ENCODE data around the gene CCT8L2.
"Not testable (repeated sequence)": the region's sequence is repeated elsewhere in the genome, so short reads cannot be mapped to it uniquely, and the experiment has no call there.

The CCT8L2 gene, protein sequence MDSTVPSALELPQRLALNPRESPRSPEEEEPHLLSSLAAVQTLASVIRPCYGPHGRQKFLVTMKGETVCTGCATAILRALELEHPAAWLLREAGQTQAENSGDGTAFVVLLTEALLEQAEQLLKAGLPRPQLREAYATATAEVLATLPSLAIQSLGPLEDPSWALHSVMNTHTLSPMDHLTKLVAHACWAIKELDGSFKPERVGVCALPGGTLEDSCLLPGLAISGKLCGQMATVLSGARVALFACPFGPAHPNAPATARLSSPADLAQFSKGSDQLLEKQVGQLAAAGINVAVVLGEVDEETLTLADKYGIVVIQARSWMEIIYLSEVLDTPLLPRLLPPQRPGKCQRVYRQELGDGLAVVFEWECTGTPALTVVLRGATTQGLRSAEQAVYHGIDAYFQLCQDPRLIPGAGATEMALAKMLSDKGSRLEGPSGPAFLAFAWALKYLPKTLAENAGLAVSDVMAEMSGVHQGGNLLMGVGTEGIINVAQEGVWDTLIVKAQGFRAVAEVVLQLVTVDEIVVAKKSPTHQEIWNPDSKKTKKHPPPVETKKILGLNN

GRCh38 chr22:16592710-16593109 is at the start of gene CCT8L2:
CCT8L2 (minus strand) TSS chr22:16592810; CDS start chr22:16592550, 260 bp downstream.
- DNase-seq = not testable (repeated sequence)

- DNase-seq = not testable (repeated sequence)
These were observed 42.8 kb upstream of the CCT8L2 start for GRCh38 chr22:16635442-16635841.

GRCh38 chr22:16634092-16634491 is 41.5 kb upstream of the CCT8L2 start:
- DNase-seq = not testable (repeated sequence)

GRCh38 chr22:16628476-16628875 is 35.9 kb upstream of the CCT8L2 start:
- not testable (repeated sequence) for DNase-seq

- DNase-seq = not testable (repeated sequence)
These were observed 32.4 kb upstream of the CCT8L2 start for GRCh38 chr22:16625018-16625417.

DNA sequence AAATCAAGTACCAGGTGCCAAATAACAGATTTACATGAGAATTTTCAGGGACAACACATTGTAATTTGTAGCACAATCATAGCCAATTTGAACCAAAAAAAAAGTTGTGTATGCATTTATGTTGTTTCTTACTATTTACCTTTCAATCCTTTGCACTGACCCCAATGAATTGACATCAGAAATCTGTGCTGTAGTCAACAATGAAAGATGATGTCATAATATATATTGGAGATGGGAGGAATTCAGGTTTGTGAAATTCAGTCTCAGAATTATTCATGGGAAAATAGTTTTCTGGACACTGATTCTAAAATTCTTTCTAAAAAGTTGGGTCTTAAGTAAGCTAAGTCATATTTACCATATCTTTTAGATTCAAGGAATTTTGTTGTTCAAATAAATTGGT is 31.0 kb upstream of the CCT8L2 start:
- not testable (repeated sequence) for DNase-seq

DNA sequence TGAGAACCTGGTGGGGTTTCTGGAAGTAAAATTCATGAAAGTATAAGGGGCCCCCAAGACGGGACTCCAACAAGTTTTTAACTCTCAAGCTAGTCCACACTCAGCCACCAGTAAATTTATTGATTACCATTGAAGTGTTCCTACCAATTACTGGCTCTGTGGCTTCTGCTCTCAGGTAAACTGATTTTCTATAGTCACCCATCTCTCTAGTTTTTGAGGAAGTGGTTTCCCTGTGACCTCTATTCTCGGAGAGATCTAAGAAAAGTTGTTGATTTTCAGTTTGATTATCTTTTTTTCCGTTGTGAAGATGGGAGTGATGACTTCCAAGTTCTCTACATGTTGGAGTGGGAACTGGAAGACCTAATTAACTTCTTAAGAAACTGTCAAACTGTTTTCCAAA is 24.9 kb upstream of the CCT8L2 start:
- not testable (repeated sequence) for DNase-seq

DNA sequence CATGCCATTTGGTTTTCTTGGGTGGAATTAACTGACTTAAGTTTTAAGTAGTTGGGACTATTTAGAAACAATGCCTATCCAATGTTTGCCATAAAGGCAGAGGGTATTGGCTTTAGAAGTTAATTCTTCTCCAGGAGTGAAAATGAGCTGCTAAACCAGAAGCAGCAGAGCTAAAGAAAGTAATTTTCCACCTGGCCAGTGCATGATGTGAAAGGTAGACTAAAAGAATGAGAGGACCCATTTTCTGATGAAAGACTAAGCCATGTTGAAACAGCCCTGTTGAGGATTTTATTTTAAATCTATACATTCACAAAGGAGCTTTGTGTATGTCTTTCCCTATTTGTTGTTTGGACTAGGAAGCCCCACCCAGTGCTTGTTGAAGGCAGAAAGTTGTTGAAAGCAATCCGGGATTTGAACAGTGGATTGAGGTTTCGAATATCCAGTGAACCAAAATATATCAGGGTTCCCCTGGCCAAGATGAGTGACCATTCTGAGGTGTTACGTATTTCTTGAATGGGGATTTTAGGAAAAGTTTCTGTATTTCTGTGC is 23.9 kb upstream of the CCT8L2 start:
- not testable (repeated sequence) for DNase-seq

- DNase-seq = not testable (repeated sequence)
These were observed 23.1 kb upstream of the CCT8L2 start for GRCh38 chr22:16615606-16616245.

DNA sequence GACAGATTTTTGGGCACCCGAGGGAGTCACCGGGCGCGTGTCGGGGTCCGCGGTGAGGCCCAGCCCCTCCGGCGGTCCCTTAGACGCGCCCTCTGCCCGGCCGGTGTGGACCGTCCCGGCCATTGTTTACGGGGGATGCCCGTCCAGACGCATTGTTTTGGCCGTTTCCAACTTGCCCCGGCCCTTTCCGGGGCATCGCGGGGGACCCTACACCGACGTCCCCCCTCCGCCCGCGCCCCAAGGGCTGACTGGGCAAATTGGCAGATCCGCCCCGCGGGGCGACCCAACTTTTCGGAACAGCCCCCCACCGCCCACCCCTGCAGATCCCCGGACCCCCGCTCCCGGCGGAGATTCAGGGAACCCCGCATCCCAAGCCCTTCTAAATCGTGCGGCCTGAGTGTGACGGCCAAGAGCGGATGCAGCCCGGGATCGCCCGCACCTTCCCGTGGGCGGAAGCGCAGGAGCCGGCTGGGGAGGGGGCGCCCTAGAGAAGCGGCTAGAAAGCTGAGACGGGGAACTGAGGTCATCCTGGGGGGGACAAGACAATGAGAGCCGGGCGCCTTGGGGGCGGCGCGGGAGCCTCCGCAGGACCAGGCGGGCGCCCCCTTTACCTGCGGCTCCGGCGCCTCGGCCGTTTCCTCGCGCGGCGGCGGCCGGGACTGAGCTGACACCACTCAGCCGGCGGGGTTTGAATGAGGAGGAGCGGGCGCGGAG is 17.1 kb upstream of the CCT8L2 start:
- no peak for DNase-seq

DNA sequence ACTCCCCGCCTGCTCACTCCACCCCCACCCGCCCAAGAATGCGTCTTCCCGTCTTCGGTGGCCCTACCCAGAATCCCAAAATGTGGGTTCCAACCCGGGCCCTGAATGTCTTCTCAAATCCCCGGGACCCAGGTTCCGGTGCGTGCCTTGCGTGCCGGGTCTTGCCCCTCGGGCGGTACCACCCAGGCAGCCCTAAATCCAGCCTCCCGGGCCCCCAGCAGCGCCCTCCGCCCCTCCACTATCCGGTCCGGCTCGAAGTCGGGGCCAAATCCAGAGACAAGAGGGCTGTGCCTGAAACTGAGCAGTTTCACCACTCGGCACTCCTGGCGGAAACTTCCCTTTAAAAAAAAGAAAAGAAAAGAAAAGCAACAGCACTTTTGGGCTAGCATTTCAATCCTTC is 16.3 kb upstream of the CCT8L2 start:
- DNase-seq = no peak

DNA sequence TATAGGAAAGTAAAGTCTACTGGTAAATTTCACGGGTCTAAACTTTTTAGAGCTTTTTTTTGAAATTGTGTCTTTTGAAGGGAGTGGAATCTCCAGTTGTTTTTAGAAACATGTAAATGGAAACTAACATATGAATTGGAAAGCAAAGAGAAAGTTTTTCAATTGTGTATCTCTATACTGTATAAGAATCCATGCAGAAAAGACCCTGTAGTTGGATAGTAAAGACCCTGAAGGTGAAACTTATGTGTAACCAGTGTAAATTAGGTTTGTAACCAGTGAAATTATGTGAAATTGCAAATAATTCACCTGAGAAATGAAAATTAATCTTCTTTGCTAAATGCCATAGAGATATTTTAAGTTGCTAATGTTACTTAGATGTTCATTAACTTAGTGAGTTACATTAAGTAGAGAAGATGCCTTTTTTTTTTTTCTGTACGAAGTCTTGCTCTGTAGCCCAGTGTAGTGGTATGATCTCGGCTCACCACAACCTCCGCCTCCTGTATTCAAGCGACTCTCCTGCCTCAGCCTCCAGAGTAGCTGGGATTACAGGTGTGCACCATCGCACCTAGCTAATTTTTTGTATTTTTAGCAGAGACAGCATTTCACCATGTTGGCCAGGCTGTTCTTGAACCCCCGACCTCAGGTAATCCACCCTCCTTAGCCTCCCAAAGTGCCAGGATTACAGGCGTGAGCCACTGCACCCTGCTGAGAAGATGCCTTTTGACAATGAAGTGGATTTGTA is 11.8 kb upstream of the CCT8L2 start:
- not testable (repeated sequence) for DNase-seq

GRCh38 chr22:16603770-16604242 is 11.2 kb upstream of the CCT8L2 start:
- DNase-seq = not testable (repeated sequence)

DNA sequence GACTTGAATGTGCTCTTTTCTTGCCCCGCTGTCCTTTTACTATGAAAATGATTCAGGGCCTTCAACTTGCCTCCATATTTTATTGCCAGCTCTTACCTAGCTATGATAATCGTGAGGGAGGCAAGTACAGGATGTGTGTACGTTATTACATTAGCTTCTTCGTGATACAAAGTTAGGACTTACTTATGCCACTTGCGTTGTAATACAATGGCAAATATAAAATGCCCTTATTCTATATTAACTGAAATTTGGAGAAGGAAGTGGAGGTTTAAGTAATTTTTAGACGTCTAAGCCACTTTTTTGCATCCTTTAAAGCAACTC is 10.8 kb upstream of the CCT8L2 start:
- no peak for DNase-seq

GRCh38 chr22:16602728-16603447 is 10.3 kb upstream of the CCT8L2 start:
- DNase-seq = not testable (repeated sequence)

DNA sequence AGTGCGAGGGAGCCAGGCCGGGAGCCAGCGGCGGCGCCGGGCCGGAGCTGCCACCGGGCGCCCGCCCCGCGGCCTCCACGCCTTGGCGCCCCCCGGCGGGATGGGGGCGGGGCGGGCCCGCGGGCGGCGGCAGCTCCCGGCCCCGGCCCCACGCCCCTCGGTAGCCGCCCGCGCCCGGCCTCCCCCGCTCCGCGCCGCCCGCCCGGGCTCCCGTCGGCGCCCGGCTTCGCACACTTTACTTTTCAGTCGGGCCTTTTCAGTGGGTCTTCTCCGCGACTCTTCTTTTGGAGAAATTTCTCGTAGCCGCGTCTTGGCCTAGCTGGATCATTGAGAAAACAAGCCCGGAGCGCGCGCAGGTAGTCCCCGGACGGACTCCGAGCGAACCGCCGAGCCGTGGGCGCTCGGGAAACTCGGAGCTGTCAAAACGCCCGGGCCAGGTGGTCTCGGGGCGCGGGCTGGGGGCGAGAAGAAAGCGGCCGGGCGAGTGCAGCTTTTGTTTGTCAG is 9.7 kb upstream of the CCT8L2 start:
- DNase-seq = not testable (repeated sequence)

- DNase-seq = peak in 12 of 56 donors; percentile 3 to 45 (median 32)
These were observed 9.0 kb upstream of the CCT8L2 start for GRCh38 chr22:16601437-16602223.

DNA sequence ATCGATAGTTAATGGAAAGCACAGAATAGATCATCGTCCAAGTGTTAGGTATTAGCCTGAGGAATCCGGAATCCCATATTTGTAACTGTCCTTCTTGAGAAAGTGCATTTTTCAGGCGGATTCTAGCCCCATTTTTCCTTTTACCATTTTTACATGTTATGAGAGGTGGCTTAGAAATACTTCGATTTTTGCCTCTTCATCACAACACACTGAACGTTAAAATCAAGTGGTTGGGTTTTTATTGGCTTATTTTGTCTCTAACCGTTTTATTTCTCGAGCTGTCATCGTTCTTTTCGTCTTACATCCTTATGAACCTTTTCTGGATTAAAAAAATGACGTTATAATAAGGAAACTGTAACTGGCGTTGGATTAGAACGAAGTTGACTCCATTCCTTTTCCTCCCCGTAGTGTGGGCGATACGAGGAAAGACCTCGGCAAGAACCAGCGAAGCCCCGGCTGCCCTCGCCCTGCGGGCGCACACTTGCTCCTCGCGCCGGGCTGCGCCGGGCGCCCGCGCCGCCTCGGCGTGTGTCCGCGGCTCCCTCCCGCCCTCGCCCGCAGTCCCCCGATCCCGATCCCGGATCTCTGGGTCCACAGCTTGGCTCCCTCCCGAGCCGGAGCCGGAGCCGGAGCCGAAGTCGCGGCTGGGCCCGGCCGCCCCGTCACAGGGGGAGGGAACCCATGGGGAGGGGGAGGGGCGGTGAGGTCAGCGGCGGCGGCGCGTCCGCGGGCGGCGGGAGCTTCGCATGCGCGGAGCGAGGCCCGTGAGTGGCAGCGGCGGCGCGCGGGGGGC is 8.2 kb upstream of the CCT8L2 start:
- DNase-seq = peak in 51 of 56 donors; percentile 4 to 86 (median 61)

Measured in amygdala (tissue), 56 donors.